HepG2 (cell line): ENCODE measurements around the gene ATP5MC2. TPM values are rescaled to one million over a fixed set of nuclear protein-coding genes. Genes with fewer than 3 reads are reported as not detected.

Experiments used
- ATAC-seq: fragments of 200-7000 bp; cut with Tn5 transposase; 3 replicates; pipeline ENCODE4 v1.9.1; 2020; ENCODE audit warnings: mild to moderate bottlenecking, moderate library complexity
- BruUV-seq: library from RNA; stranded (reverse); fragments of 400-500 nt; replicated peaks from 2 replicates; lab custom pipeline; 2021; lab: Mats Ljungman, UMichigan
- CTCF ChIA-PET: fragments of 300-600 bp; formaldehyde crosslinking; extraction: SDS; loops from one replicate; lab custom pipeline; 2021; ENCODE audit warnings: low total read pairs, inconsistent platforms, low intra/inter-chr PET ratio; lab: Yijun Ruan, JAX
- POLR2A ChIA-PET: fragments of 350-600 bp; sonication (Branson Sonifier 250); formaldehyde crosslinking; loops from one replicate; lab custom pipeline; 2020; ENCODE audit warnings: antibody characterized with exemption, inconsistent platforms; lab: Yijun Ruan, JAX
- DNase-seq: peaks from one replicate; pipeline ENCODE4 v3.0.0-alpha.2; 2015; ENCODE audit warnings: low spot score
- FAIRE-seq: peaks from 3 replicates; lab custom pipeline; 2011; peaks lifted over from hg19 to GRCh38; lab: Jason Lieb, UNC
- H2AFZ ChIP-seq: one replicate; pipeline ENCODE4 v1.6.1; 2011; ENCODE audit warnings: low read length, inconsistent platforms
- H3K27ac ChIP-seq: fragments of 300-600 bp; 3 replicates; pipeline ENCODE4 v1.8.0; 2011; ENCODE audit warnings: mixed run types, mild to moderate bottlenecking, mixed read lengths, low read length, inconsistent platforms; ENCODE audit not compliant: insufficient read depth; ENCODE audit errors: extremely low read length
- H3K27me3 ChIP-seq, 2 experiments: fragments of 200-600 bp in 1 of 2; 2 replicates in 1 of 2; 3 replicates in 1 of 2; pipeline versions ENCODE4 v1.6.0 to v1.8.0; 2011; ENCODE audit warnings: low read length in 2 of 2, mild to moderate bottlenecking in 2 of 2, moderate library complexity in 2 of 2, inconsistent platforms in 1 of 2; ENCODE audit not compliant: insufficient read depth in 2 of 2, control insufficient read depth in 1 of 2
- H3K36me3 ChIP-seq, 2 experiments: fragments of 200-600 bp in 1 of 2; replicated peaks in 1 of 2; 2 replicates in 1 of 2; 3 replicates in 1 of 2; pipeline versions ENCODE4 v1.5.1 to v1.8.0; 2011; ENCODE audit warnings: low read length in 2 of 2, inconsistent platforms in 1 of 2; ENCODE audit not compliant: insufficient read depth in 2 of 2, control insufficient read depth in 1 of 2
- H3K4me1 ChIP-seq: 2 replicates; pipeline ENCODE4 v1.5.1; 2012; ENCODE audit warnings: low read length, inconsistent platforms; ENCODE audit not compliant: insufficient read depth
- H3K4me2 ChIP-seq: 2 replicates; pipeline ENCODE4 v1.6.0; 2011; ENCODE audit warnings: low read depth, low read length, inconsistent platforms
- H3K4me3 ChIP-seq, 3 experiments: fragments of 200-600 bp in 1 of 3; sonication (generic), shearing (Covaris generic) in 1 of 3; replicated peaks in 1 of 3; 2 replicates each; pipeline ENCODE4 v1.5.1; 2011 to 2016; ENCODE audit warnings: low read length in 3 of 3, inconsistent platforms in 2 of 3, low read depth in 2 of 3, mild to moderate bottlenecking in 2 of 3, control low read depth in 1 of 3, mixed read lengths in 1 of 3; ENCODE audit not compliant: insufficient read depth in 1 of 3
- H3K79me2 ChIP-seq: one replicate; pipeline ENCODE4 v1.6.1; 2011; ENCODE audit warnings: low read length, inconsistent platforms; ENCODE audit not compliant: insufficient read depth
- H3K9ac ChIP-seq: 2 replicates; pipeline ENCODE4 v1.6.0; 2011; ENCODE audit warnings: mild to moderate bottlenecking, low read depth, low read length, inconsistent platforms; ENCODE audit not compliant: insufficient read depth
- H3K9me3 ChIP-seq: 2 replicates; pipeline ENCODE4 v1.5.1; 2012; ENCODE audit warnings: mild to moderate bottlenecking, low read length
- H4K20me1 ChIP-seq: 2 replicates; pipeline ENCODE4 v1.6.0; 2011; ENCODE audit warnings: inconsistent platforms, mild to moderate bottlenecking, low read length, moderate library complexity; ENCODE audit not compliant: insufficient read depth
- BRF2 ChIP-seq: sonication (generic); formaldehyde crosslinking; IDR thresholded peaks from 2 replicates; pipeline ENCODE4 v1.8.1; 2022; ENCODE audit warnings: mild to moderate bottlenecking, missing genetic modification reagents
- CTCF ChIP-seq: sonication (generic); formaldehyde crosslinking; IDR thresholded peaks from 2 replicates; pipeline ENCODE4 v1.5.0; 2020; ENCODE audit warnings: mild to moderate bottlenecking, missing genetic modification reagents, moderate library complexity
- ELF3 ChIP-seq: IDR thresholded peaks from 2 replicates; pipeline ENCODE4 v1.6.1; 2016; ENCODE audit warnings: missing genetic modification reagents, missing compliant biosample characterization
- GATAD1 ChIP-seq: IDR thresholded peaks from 2 replicates; pipeline ENCODE4 v1.6.1; 2016; ENCODE audit warnings: missing genetic modification reagents, missing compliant biosample characterization
- KLF13 ChIP-seq: sonication (generic); formaldehyde crosslinking; IDR thresholded peaks from 2 replicates; pipeline ENCODE4 v1.4.0; 2020; ENCODE audit warnings: mild to moderate bottlenecking, missing genetic modification reagents
- NR2F6 ChIP-seq, 2 experiments: IDR thresholded peaks; 2 replicates each; pipeline ENCODE4 v1.6.1; 2016; ENCODE audit warnings: antibody characterized with exemption in 1 of 2, mild to moderate bottlenecking in 1 of 2
- RAD51 ChIP-seq: fragments of 450-650 bp; IDR thresholded peaks from 2 replicates; pipeline ENCODE4 v1.6.1; 2016; ENCODE audit warnings: borderline replicate concordance
- SMARCE1 ChIP-seq: fragments of 450-650 bp; IDR thresholded peaks from 2 replicates; pipeline ENCODE4 v1.6.1; 2017; ENCODE audit warnings: borderline replicate concordance
- SNAI1 ChIP-seq: sonication (generic); formaldehyde crosslinking; IDR thresholded peaks from 2 replicates; pipeline ENCODE4 v1.5.0; 2020; ENCODE audit warnings: mild to moderate bottlenecking, missing genetic modification reagents, borderline replicate concordance
- TBX3 ChIP-seq: fragments of 450-650 bp; IDR thresholded peaks from 2 replicates; pipeline ENCODE4 v1.6.1; 2017; ENCODE audit warnings: antibody characterized with exemption, mild to moderate bottlenecking, inconsistent platforms, borderline replicate concordance
- ZBTB14 ChIP-seq: sonication (generic); formaldehyde crosslinking; IDR thresholded peaks from 2 replicates; pipeline ENCODE4 v1.4.0; 2020; ENCODE audit warnings: missing genetic modification reagents
- ZNF207 ChIP-seq: fragments of 450-650 bp; IDR thresholded peaks from 2 replicates; pipeline ENCODE4 v1.6.1; 2016; ENCODE audit warnings: antibody characterized with exemption, borderline replicate concordance
- ZNF546 ChIP-seq: sonication (generic); formaldehyde crosslinking; conservative IDR thresholded peaks from 2 replicates; pipeline ENCODE4 v1.8.1; 2023; ENCODE audit warnings: mild to moderate bottlenecking, missing genetic modification reagents
- ZNF598 ChIP-seq: sonication (generic); formaldehyde crosslinking; IDR thresholded peaks from 2 replicates; pipeline ENCODE4 v1.5.1; 2020; ENCODE audit warnings: mild to moderate bottlenecking, missing genetic modification reagents, borderline replicate concordance
- WGBS: methylation state at CpG from one replicate; pipeline ENCODE4 v1.1.6; 2017; ENCODE audit warnings: low lambda C conversion rate; 5-methylcytosine and 5-hydroxymethylcytosine counted together
- in situ Hi-C: cut with HindIII; loops from 2 replicates; pipeline ENCODE4 v1.10.0; 2017; ENCODE audit warnings: low pct_unique_long_range_greater_than_20kb; ENCODE audit not compliant: extremely low pct_ligation_motif_present
- intact Hi-C: fragments of 100-400 bp; cut with micrococcal nuclease; formaldehyde crosslinking; loops from one replicate; pipeline ENCODE4 v1.10.0; 2022; ENCODE audit not compliant: unreplicated experiment
- polyA plus RNA-seq, 8 experiments: library from polyadenylated mRNA; depleted of rRNA in 3 of 8; stranded (reverse) in 7 of 8; unstranded in 1 of 8; fragments of >200 nt; fragmentation: Illumina TruSeq in 4 of 8; extraction: Trizol in 4 of 8; gene quantifications; 2 replicates each; pipeline versions ENCODE4 v1.2.1 to v1.2.3, GENCODE V29; 2011 to 2016; ENCODE audit warnings: low read depth in 4 of 8, missing spikeins in 1 of 8, mixed read lengths in 1 of 8; ENCODE audit not compliant: insufficient read depth in 1 of 8
- total RNA-seq, 5 experiments: library from RNA; depleted of rRNA; stranded (reverse); fragments of >200 nt; fragmentation: Illumina TruSeq; extraction: Trizol; gene quantifications; 2 replicates each; pipeline ENCODE4 v1.2.3, GENCODE V29; 2016; ENCODE audit warnings: low read depth in 1 of 5
- TF ChIP-seq, protein P1 (sequence below): sonication (generic); formaldehyde crosslinking; IDR thresholded peaks from 2 replicates; pipeline ENCODE4 v1.4.0; 2020; ENCODE audit warnings: mild to moderate bottlenecking, missing genetic modification reagents
- TF ChIP-seq, protein P2 (sequence below): sonication (generic); formaldehyde crosslinking; IDR thresholded peaks from 2 replicates; pipeline ENCODE4 v1.5.0; 2020; ENCODE audit warnings: mild to moderate bottlenecking, missing genetic modification reagents

ATP5MC2 gene
- total and polyA plus RNA-seq, 2 of the 13 experiments (the other 11 are each of a cell fraction or from before 2014, with no cell fraction given) = 230 to 257 TPM

DNA sequence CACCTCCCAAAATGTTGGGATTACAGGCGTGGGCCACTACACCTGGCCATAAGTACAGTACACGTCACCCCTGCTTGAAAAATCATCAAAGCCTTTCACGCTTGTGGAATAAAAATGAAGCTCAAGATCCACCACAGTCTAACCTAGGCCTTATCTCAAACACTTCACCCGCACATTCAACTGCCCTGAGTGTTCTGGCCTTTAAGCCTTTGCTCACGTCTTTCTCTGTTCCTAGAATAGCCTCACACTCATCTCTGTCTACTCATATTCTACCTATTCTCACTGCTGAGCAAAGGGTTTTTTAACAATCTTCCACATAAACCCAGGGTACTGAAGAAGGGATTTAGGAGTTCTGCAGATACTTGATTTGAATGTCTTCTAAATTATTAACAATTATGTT, 41.4 kb upstream of the ATP5MC2 start:
- H3K27ac ChIP-seq = no peak overlapping the region
- H3K79me2 ChIP-seq = no peaks in the 10 kb centered on the region
- no peak overlapping the region for H3K9ac ChIP-seq
- no peak overlapping the region for H3K4me3 ChIP-seq
- DNase-seq (no peak), FAIRE-seq (no peak), ATAC-seq (no peak)
- no TSS peak for BruUV-seq
- H3K9me3 ChIP-seq = no peaks in the 10 kb centered on the region
- intact Hi-C loops (no loop called here), in situ Hi-C loops (no loop called here)
- no peaks in the 10 kb centered on the region for H4K20me1 ChIP-seq
- POLR2A ChIA-PET = no interaction called here
- WGBS = 95% methylated on average over 5 of the region's 5 CpGs
- CTCF ChIA-PET = no interaction called here
- no peaks in the 10 kb centered on the region for H3K4me1 ChIP-seq
- TF ChIP-seq KLF13 (CRISPR knock-in tag) (no peak), ZNF546 (CRISPR knock-in tag) (no peak), ZNF207 (no peak), BRF2 (no peak), ZBTB14 (CRISPR knock-in tag) (no peak), CTCF (CRISPR knock-in tag) (no peak), ZNF598 (CRISPR knock-in tag) (no peak), RAD51 (no peak), TBX3 (no peak), ELF3 (no peak), SNAI1 (CRISPR knock-in tag) (no peak), NR2F6 (IDR thresholded peaks at IDR 0.05) (no peak), NR2F6 (CRISPR knock-in tag; IDR thresholded peaks at IDR 0.05) (no peak), SMARCE1 (no peak), GATAD1 (no peak)
- TF ChIP-seq, protein P1, sequence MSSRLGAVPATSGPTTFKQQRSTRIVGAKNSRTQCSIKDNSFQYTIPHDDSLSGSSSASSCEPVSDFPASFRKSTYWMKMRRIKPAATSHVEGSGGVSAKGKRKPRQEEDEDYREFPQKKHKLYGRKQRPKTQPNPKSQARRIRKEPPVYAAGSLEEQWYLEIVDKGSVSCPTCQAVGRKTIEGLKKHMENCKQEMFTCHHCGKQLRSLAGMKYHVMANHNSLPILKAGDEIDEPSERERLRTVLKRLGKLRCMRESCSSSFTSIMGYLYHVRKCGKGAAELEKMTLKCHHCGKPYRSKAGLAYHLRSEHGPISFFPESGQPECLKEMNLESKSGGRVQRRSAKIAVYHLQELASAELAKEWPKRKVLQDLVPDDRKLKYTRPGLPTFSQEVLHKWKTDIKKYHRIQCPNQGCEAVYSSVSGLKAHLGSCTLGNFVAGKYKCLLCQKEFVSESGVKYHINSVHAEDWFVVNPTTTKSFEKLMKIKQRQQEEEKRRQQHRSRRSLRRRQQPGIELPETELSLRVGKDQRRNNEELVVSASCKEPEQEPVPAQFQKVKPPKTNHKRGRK (CRISPR knock-in tag) = no peak
- TF ChIP-seq, protein P2, sequence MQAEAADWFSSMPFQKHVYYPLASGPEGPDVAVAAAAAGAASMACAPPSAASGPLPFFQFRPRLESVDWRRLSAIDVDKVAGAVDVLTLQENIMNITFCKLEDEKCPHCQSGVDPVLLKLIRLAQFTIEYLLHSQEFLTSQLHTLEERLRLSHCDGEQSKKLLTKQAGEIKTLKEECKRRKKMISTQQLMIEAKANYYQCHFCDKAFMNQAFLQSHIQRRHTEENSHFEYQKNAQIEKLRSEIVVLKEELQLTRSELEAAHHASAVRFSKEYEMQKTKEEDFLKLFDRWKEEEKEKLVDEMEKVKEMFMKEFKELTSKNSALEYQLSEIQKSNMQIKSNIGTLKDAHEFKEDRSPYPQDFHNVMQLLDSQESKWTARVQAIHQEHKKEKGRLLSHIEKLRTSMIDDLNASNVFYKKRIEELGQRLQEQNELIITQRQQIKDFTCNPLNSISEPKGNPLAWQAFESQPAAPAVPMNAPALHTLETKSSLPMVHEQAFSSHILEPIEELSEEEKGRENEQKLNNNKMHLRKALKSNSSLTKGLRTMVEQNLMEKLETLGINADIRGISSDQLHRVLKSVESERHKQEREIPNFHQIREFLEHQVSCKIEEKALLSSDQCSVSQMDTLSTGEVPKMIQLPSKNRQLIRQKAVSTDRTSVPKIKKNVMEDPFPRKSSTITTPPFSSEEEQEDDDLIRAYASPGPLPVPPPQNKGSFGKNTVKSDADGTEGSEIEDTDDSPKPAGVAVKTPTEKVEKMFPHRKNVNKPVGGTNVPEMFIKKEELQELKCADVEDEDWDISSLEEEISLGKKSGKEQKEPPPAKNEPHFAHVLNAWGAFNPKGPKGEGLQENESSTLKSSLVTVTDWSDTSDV (CRISPR knock-in tag) = no peak
- no peaks in the 10 kb centered on the region; a peak in 3 of 5 replicates for H3K36me3 ChIP-seq
- no peaks in the 10 kb centered on the region for H3K27me3 ChIP-seq
- H3K4me2 ChIP-seq = no peak overlapping the region
- H2AFZ ChIP-seq = no peak overlapping the region
